ENCODE measurements around the gene ARPC2. TPM values are rescaled to one million over a fixed set of nuclear protein-coding genes. Genes with fewer than 3 reads are reported as not detected.

Gene ARPC2
- polyA plus RNA-seq, 1 experiment = 831 TPM

DNA sequence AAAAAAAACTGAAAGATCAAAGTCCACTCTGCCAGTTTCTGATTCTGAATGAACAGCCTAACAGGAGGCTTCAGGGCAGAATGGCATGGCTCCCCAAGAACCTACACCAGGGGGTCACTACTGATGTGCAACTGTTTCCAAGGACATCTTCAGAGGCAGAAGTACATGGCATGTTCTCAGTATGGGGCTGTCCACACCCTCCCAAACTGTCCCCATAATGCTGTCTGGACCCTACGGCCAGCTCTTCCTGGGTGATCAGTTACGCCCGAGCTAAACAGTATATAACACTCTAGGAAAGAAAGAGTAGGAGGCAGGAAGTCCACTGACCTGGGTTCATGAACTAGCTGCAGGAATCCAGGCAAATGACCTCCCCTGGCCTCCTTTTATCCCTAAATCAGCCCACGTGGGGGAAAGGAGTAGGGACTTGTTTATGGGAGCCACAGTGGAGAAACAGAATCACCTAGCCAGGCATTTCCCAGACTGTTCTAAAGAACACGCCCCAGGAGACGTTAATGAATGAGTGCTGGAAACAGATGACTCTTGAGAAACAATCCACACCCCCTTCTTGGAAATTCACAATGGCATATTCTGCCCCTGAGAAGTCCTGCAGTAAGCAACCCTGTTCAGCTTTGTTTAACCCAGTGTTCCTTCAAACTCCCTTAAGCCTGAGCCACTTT is 72.8 kb downstream of the ARPC2 start:
- TF ChIP-seq, protein P1, sequence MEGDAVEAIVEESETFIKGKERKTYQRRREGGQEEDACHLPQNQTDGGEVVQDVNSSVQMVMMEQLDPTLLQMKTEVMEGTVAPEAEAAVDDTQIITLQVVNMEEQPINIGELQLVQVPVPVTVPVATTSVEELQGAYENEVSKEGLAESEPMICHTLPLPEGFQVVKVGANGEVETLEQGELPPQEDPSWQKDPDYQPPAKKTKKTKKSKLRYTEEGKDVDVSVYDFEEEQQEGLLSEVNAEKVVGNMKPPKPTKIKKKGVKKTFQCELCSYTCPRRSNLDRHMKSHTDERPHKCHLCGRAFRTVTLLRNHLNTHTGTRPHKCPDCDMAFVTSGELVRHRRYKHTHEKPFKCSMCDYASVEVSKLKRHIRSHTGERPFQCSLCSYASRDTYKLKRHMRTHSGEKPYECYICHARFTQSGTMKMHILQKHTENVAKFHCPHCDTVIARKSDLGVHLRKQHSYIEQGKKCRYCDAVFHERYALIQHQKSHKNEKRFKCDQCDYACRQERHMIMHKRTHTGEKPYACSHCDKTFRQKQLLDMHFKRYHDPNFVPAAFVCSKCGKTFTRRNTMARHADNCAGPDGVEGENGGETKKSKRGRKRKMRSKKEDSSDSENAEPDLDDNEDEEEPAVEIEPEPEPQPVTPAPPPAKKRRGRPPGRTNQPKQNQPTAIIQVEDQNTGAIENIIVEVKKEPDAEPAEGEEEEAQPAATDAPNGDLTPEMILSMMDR (IDR thresholded peaks at IDR 0.05; ENCODE audit: insufficient read depth, low read depth, low read length) = no peak
- ChIA-PET POLR2A (interaction anchor here (0.6 kb wide), 1 partner anchor 63 kb away, joined by 3 read pairs; no protein-coding TSS in a partner anchor), CTCF (interaction anchor here (1.0 to 4.2 kb wide), 4 partner anchors 11 to 106 kb away, joined by 3 to 38 read pairs (median 4); partner anchors contain the start of gene CATIP)
- DNase-seq (ENCODE audit: low read depth) = no peak
- no peaks in the 10 kb centered on the region for H3K27me3 ChIP-seq (ENCODE audit: control insufficient read depth, insufficient read depth, low read length)
- H3K36me3 ChIP-seq (ENCODE audit: control insufficient read depth, insufficient read depth, low read length) = no peaks in the 10 kb centered on the region; the same call in 1 of the 2 replicates
- no peak overlapping the region for H3K4me3 ChIP-seq (ENCODE audit: low read depth, low read length)

DNA sequence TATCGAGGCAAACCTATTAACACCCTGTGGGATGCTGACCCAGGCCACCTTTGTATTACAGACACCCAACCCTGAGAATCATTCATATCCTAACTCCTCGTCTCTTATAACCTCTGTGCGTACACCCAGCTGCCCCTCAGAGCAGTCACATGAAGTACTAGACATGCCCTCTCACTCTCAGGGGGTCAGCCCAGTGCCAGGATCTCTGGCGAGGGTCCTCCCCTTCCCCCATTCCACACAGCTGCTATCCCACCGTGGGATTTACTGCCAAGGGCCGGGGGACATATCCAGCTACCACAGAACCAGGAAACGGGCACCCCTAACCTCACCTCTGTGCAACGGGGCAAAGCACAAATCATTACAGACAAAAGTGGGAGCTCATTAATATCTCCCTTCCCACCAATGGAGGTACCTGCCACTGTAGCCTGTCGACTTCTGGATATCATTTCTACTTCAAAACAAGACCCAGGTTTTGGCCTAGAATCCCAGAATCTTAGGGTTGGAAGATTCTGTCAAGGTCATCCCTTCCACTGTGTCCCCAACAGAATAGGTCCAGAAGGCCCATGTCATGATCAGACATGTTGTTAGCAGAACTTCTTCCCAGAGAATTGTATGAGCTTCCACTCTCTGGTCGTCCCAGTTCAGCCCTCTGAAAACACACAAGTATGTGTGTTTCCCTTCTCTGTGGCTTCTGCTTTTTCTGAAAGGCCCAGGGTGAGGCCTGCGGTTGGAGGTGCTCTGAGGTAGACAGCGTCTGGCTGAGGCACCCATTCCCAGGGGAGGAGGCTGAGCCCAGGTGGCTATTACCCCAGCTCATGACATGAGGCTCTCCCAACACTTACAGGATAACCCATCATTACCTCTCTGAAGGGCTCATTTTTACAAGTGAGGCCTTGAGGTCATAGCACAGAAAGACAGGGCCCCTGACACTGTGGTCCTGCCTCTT is 73.6 kb downstream of the ARPC2 start:
- DNase-seq (ENCODE audit: low read depth) = no peak
- ChIA-PET CTCF (interaction anchor here (1.0 to 4.2 kb wide), 5 partner anchors 12 to 106 kb away, joined by 3 to 38 read pairs (median 6); partner anchors contain the start of gene CATIP), POLR2A (interaction anchor here (0.6 kb wide), 1 partner anchor 64 kb away, joined by 3 read pairs; no protein-coding TSS in a partner anchor)
- TF ChIP-seq, protein P1 (IDR thresholded peaks at IDR 0.05; ENCODE audit: insufficient read depth, low read depth, low read length) = no peak
- H3K27me3 ChIP-seq (ENCODE audit: control insufficient read depth, insufficient read depth, low read length) = no peaks in the 10 kb centered on the region
- H3K4me3 ChIP-seq (ENCODE audit: low read depth, low read length) = peak overlapping the region; percentile 89
- H3K36me3 ChIP-seq (ENCODE audit: control insufficient read depth, insufficient read depth, low read length) = no peaks in the 10 kb centered on the region; the same call in 1 of the 2 replicates

DNA sequence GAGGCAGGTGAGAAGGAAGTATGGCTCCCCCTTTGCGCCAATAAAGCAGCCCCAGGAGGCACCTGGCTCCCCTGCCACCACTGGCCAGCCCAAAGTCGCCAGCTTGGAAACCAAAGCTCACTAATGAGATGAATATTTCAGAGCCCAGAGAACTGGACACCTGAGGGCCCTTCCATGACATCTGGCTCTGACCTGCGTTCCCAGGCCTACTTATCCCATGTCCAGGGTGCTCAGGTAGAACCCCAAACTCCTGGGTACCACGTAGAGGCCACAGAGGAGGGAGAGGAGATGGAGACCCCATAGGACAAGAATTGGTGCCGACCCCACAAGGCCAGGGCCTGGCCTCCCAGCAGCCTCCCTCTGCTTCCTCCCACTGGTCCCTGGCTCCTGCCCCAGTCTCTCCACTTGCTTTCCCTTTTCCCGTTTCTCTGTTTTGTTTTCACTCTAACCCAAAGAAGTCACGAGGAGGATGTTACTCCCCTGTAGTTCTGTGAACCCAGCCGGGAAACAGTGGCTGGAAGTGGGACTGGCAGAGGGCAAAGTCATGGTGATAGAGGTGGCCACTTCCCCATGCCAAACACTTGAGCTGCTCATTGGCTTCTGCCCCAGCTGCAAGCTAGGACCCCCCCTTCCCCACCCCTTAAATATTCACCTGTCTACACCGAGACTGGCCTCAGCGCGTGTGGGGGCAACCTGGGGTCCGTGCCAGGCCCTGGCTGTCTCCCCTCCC is 74.5 kb downstream of the ARPC2 start:
- ChIA-PET POLR2A (no interaction called here), CTCF (interaction anchor here (0.6 to 17.8 kb wide), 12 partner anchors 9 to 584 kb away, joined by 3 to 244 read pairs (median 4); partner anchors contain the start of gene CATIP)
- Histone ChIP-seq H3K36me3 (ENCODE audit: control insufficient read depth, insufficient read depth, low read length) (no peaks in the 10 kb centered on the region; the same call in 1 of the 2 replicates), H3K27me3 (ENCODE audit: control insufficient read depth, insufficient read depth, low read length) (no peaks in the 10 kb centered on the region), H3K4me3 (ENCODE audit: low read depth, low read length) (peak overlapping the region; percentile 89)
- TF ChIP-seq, protein P1 (IDR thresholded peaks at IDR 0.05; ENCODE audit: insufficient read depth, low read depth, low read length) = no peak
- no peak for DNase-seq (ENCODE audit: low read depth)

DNA sequence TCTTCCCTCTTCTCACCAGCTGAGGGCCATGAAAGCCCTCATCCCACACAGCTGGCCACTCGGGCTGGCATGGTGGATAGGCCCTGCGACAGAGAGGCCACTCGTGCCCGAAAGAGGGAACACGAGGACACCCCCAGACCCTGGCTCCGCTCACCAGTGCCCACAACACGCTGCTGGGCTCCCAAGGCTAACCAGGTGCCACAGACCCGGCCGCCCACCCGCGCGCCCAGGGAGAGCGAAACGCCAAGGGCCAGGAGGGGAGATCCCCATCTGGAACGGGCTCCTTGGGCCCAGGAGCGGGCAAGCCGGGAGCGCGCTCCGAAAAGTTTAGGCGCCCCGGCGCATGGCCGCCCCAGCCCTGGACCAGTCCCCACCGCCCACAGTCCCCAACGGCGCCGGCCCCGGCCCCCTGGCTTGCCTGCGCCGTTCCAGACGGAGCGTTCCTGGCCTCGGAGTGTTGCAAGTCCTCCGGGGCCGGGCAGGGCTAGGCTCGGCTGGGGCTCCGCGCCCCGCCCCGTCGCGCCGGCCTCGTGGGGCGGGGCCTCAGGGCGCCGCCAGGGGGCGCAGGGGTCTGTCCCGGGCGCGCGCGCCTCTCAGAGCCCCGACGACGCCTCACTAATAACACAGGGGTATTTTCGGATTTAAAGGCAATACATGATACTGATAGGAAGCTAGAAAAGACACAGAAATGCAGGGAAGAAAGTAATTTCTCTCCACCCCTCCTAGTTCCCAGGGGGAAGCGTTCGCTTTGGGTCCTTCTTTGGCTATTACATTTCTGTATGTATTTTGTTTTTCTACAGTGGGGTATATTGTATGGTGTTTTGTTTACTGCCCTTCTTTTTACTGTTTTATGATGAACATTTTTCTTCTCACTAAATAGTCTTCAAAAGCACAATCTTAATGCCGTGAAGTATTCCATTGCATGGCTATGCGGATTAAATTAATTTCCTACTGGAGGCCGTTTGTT is 75.3 kb downstream of the ARPC2 start, which contains the start of gene TMBIM1:
TSS of gene TMBIM1 (minus strand) at position 456 of the 967 bp plus-strand sequence. CDS start 10,362 bp downstream, outside the sequence.
- TF ChIP-seq, protein P1 (IDR thresholded peaks at IDR 0.05; ENCODE audit: insufficient read depth, low read depth, low read length) = peak; percentile 56
- H3K4me3 ChIP-seq (ENCODE audit: low read depth, low read length) = peak within 1 kb of the TSS; percentile 89
- CTCF ChIA-PET = interaction anchor here (0.6 to 17.8 kb wide), 20 partner anchors 9 to 584 kb away, joined by 3 to 244 read pairs (median 4); partner anchors contain the start of genes CATIP and CTDSP1
- DNase-seq (ENCODE audit: low read depth) = no peak
- H3K27me3 ChIP-seq (ENCODE audit: control insufficient read depth, insufficient read depth, low read length) = no peaks in the 10 kb centered on the region
- H3K36me3 ChIP-seq (ENCODE audit: control insufficient read depth, insufficient read depth, low read length) = no peaks in the 10 kb centered on the region; the same call in 1 of the 2 replicates
- POLR2A ChIA-PET = no interaction called here

Data from BJ (cell line).